ENCODE data around the gene MYO5B.

DNA sequence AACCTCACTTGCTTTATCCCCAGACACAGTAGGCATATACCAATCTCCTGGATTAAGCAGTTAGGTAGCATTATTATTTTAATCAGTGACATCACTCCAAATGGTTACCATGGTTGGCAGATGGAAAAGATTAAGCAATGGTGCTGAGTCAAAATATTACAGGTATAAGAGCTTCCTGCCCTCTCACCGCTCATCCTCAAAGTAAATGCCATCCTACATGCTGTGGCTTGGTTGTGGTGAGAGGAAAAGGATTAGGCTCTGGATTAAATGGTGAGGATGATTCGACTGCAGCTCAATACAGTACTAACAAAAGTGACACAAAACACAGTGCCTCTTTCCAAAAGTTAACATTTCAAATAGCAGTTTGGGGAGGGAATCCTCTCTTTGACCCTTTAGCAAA lies 272.7 kb downstream of the MYO5B start:
- TF ChIP-seq EZH2 (IDR thresholded peaks at IDR 0.05) (no peak), SIN3A (IDR thresholded peaks at IDR 0.05; ENCODE audit: low read depth) (no peak), POLR2A (IDR thresholded peaks at IDR 0.05; ENCODE audit: borderline replicate concordance, extremely low read depth, insufficient read depth, insufficient read length) (no peak), YY1 (IDR thresholded peaks at IDR 0.05; ENCODE audit: extremely low read depth, insufficient replicate concordance, low read depth, low read length) (no peak), ZFX (IDR thresholded peaks at IDR 0.05) (no peak), ZNF274 (IDR thresholded peaks at IDR 0.05; ENCODE audit: low read depth, low read length) (no peak), SRF (IDR thresholded peaks at IDR 0.05; ENCODE audit: low read depth) (no peak), POLR2AphosphoS5 (IDR thresholded peaks at IDR 0.05; ENCODE audit: low read depth, low read length) (no peak), RAD21 (IDR thresholded peaks at IDR 0.05; ENCODE audit: low read depth) (no peak), CEBPB (IDR thresholded peaks at IDR 0.05; ENCODE audit: low read depth) (no peak)
- TF ChIP-seq, protein P1, sequence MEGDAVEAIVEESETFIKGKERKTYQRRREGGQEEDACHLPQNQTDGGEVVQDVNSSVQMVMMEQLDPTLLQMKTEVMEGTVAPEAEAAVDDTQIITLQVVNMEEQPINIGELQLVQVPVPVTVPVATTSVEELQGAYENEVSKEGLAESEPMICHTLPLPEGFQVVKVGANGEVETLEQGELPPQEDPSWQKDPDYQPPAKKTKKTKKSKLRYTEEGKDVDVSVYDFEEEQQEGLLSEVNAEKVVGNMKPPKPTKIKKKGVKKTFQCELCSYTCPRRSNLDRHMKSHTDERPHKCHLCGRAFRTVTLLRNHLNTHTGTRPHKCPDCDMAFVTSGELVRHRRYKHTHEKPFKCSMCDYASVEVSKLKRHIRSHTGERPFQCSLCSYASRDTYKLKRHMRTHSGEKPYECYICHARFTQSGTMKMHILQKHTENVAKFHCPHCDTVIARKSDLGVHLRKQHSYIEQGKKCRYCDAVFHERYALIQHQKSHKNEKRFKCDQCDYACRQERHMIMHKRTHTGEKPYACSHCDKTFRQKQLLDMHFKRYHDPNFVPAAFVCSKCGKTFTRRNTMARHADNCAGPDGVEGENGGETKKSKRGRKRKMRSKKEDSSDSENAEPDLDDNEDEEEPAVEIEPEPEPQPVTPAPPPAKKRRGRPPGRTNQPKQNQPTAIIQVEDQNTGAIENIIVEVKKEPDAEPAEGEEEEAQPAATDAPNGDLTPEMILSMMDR (IDR thresholded peaks at IDR 0.05 in 2 of 3, conservative IDR thresholded peaks at IDR 0.05 in 1 of 3; ENCODE audit: borderline replicate concordance in 1 of 3, insufficient read depth in 1 of 3, low read depth in 2 of 3, low read length in 2 of 3): no peak
- TF ChIP-seq, protein P2, sequence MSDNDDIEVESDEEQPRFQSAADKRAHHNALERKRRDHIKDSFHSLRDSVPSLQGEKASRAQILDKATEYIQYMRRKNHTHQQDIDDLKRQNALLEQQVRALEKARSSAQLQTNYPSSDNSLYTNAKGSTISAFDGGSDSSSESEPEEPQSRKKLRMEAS (IDR thresholded peaks at IDR 0.05): no peak
- TF ChIP-seq, protein P3, sequence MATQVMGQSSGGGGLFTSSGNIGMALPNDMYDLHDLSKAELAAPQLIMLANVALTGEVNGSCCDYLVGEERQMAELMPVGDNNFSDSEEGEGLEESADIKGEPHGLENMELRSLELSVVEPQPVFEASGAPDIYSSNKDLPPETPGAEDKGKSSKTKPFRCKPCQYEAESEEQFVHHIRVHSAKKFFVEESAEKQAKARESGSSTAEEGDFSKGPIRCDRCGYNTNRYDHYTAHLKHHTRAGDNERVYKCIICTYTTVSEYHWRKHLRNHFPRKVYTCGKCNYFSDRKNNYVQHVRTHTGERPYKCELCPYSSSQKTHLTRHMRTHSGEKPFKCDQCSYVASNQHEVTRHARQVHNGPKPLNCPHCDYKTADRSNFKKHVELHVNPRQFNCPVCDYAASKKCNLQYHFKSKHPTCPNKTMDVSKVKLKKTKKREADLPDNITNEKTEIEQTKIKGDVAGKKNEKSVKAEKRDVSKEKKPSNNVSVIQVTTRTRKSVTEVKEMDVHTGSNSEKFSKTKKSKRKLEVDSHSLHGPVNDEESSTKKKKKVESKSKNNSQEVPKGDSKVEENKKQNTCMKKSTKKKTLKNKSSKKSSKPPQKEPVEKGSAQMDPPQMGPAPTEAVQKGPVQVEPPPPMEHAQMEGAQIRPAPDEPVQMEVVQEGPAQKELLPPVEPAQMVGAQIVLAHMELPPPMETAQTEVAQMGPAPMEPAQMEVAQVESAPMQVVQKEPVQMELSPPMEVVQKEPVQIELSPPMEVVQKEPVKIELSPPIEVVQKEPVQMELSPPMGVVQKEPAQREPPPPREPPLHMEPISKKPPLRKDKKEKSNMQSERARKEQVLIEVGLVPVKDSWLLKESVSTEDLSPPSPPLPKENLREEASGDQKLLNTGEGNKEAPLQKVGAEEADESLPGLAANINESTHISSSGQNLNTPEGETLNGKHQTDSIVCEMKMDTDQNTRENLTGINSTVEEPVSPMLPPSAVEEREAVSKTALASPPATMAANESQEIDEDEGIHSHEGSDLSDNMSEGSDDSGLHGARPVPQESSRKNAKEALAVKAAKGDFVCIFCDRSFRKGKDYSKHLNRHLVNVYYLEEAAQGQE (IDR thresholded peaks at IDR 0.05; ENCODE audit: low read depth): no peak
- TF ChIP-seq, protein P4, sequence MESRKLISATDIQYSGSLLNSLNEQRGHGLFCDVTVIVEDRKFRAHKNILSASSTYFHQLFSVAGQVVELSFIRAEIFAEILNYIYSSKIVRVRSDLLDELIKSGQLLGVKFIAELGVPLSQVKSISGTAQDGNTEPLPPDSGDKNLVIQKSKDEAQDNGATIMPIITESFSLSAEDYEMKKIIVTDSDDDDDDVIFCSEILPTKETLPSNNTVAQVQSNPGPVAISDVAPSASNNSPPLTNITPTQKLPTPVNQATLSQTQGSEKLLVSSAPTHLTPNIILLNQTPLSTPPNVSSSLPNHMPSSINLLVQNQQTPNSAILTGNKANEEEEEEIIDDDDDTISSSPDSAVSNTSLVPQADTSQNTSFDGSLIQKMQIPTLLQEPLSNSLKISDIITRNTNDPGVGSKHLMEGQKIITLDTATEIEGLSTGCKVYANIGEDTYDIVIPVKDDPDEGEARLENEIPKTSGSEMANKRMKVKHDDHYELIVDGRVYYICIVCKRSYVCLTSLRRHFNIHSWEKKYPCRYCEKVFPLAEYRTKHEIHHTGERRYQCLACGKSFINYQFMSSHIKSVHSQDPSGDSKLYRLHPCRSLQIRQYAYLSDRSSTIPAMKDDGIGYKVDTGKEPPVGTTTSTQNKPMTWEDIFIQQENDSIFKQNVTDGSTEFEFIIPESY (IDR thresholded peaks at IDR 0.05; ENCODE audit: extremely low read depth, insufficient replicate concordance, low read length): no peak
